HG03558 (cell line): ENCODE measurements around the gene KAT2B.

Source experiments
- ATAC-seq: cut with Tn5 transposase; IDR thresholded peaks from one replicate; pipeline ENCODE4 v1.9.1; 2021; ENCODE audit warnings: moderate number of reproducible peaks; ENCODE audit not compliant: unreplicated experiment; ENCODE audit errors: extremely low read depth

Gene KAT2B

DNA sequence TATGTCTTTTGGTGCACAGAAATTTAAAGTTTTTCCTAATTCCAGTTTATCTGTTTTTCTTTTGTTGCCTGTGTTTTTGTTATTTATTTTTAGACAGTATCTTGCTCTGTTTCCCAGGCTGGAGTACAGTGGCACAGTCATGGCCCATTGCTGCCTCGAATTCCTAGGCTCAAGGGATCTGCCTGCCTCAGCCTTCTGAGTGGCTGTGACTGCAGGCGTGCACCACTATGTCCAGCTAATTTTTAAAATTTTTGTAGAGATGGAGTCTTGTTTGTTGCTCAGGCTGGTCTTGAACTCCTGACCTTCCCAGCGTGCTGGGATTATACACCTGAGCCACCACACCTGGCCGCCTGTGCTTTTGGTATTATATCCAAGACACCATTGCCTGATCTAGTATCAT is 22.8 kb downstream of the KAT2B start:
- ATAC-seq, result no peak

DNA sequence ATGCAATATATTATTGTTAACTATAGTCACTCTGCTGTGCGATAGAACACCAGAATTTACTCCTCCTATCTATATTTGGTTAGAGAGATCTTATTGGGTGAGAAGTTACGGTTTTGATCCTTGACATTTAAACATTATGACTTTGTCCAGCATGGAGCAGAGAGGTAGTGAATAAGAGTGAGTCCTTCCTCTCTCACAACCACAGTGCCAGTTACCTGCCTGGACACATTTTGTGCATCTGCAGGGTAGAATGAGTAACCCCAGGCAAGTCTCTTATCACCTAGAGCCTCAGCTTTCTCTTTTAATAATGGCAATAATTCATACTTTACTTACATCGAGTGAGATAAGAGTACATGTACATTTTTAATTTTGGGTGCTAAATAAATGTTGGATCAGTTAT is 24.1 kb downstream of the KAT2B start:
- no peak for ATAC-seq

DNA sequence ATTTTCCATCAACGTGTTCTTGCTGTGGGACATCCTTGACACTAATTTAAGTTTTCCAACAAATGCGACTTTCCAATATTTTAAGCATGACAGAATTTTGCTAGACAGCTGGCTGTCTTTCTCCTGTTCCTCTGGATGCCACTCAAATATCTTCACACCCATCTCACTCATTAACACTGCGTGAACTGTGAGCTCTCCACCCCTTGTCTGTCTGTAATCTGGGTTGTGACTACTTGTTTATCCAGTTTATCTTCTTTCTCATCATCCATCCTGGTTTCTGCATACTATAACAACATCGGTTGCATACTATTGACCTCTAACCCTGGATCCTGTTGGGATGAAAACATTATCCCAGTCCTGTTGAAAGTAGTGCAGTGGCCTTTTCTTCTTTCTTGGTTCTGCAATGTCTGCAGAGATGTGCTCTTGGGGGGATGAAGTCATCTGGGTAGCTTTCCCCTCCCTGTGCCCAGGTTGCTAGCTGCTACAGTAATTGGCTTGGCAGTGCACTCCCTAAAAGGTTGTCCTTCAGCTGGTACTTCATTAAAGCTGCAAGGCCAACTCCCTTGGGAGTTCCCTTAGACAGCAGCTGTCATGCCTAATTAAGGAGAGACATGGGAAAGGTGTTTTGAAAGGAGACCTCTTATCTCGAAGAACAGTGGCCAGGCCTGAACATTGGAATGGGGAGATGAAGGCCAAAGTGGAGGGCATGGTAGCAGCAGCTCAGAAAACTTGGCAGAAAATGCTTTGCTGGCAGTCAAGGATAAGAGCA is 24.7 kb downstream of the KAT2B start:
- ATAC-seq, result no peak

DNA sequence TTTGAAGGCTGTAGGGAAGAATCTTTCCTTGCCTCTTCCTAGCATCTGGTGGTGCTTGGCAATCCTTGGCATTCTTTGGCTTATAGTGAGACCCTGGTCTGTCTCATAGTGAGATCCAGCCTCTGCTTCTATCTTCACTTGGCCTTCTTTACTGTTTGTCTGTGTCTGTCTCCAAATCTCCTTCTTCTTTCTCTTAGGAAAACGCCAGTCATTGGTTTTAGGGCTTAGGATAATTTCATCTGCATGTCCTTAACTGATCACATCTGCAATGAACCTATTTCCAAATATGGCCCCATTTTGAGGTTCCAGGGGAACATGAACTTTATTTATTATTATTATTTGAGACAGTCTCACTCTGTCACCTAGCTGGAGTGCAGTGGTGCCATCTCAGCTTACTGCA is 25.8 kb downstream of the KAT2B start:
- ATAC-seq, result no peak

DNA sequence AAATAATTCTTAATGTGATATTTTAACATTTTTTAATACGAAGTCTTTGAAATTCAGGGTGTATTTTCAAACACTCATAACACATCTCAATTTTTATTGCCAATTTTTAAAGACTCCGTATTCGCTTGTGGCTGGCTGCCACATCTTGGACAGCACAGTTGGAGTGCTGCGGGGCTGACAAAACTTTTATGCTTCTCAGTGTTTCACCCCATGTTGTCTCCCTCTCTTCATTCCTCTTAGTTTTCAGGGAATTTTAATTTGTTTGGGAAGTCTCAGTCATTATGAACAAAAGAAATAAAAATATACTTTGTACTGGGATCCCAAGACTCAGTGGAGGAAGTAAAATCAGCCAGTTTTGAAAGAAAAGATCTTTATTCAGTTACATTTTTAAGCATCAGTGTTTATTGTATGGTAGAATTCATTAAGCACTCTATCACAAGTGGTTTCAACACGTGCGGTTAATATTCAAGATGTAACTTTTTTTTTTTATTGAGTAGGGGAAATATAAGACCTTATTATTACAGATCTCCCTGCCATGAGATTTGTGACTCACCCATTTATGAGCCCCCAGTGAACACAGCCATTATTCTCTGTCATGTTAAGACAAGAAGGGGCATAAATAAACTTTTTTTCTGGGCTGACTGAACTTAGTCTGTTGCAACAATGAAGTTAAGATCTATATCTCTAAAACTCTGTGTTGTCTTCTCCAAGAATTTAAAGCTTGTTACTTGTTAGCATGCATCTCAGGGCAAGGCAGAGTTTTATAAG is 26.8 kb downstream of the KAT2B start:
- no peak for ATAC-seq

DNA sequence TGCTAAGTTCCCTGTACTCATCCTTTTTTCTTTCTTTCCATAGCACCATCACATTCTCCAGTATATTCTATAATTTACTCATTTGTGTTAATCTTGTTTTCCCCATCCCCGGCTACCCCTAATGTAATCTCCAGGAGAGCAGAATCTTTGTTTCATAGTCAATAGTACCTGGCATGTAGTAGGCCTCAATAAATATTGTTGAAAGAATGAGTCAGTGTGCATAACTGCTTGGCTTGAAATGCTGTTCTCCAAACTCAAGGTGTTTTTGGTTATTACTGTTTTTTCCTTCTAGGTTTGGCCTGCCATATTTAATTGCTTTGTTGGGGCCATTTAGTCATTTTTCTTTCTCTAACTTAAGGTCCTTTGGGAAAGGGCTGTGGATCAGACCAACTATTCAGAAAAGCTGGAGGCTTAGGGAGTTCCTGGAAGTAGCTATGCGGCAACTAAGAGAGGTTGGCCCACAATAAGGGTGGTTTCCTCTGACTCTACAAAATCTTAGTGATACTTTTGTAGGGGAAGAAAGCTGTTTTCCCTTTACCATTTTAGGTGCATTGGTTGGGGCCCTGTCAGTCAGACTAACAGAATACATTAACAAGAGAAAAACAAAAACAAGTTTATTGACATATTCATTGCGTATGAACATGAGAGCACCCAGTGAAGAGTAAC is 28.4 kb downstream of the KAT2B start:
- no peak for ATAC-seq

DNA sequence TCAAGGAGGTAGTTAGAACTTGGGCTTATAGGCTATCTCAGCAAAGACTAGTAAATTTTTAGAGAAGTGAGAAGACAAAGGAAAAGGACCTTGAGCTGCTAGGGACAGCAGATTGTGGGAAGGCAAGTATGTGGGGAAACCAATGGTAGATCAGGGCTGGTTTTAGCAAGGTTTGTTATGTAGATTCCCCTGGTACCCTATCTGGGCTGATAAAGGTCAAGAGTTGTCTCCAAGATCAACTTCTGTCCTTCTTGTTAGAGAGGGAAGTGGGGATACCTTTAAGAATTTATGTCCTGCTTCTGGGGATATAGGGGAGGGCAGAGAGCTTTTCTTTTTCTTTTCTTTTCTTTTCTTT is 28.9 kb downstream of the KAT2B start:
- no peak for ATAC-seq

DNA sequence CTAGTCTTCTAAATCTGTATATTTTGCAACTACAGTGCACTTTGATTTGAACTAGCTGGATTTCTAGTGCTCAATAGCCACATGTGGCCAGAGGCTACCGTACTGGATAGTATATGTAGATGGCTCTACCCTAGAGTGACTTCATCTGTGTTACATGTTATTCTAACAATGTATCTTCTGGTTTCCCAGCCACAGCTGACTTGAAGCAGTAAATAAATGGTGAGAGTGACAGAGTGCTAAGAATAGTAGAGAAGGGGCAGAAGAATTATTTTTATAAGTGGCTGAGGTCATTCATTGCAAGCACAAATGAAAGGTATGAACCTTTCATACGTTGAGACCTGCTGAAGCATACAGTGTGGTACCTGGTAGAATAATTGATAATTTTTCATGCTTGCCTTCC is 30.9 kb downstream of the KAT2B start:
- no peak for ATAC-seq

DNA sequence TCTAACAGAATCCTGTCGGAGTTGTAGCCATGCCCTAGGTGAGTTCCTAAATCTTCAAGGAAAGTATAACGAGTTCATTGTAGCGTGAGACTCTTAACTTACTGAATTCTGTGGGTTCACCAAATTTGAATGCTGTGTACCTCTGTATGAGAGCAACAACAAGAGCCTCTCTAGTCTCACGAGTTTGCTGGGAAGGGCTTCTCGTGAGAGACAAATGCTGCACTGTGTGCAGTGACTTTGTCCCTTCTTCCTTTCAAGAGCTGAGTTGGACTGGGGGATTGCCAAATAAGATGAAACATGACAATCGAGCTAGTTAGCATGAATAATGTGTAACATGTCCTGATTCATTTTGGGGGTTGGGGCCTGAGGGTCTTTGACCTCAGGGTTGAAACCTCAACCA is 32.2 kb downstream of the KAT2B start:
- no peak for ATAC-seq

DNA sequence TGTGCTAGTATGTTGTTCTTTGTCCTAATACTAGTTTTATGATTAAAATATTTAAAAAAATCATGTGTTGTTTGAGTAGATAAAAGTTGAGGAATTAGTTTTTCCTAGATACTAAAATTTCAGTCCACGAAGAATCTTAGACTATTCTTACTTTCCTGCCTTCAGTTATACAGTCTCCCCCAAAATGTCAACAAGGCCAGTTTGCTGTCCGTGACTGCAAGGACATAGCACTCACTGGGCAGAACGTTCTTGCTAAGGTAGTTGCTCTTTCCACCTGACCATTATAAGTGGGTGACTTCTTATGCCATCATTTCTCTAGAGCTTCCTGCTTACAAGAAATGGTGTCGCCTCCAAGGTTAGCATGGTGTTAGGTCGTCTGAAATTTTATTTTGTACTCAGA is 32.8 kb downstream of the KAT2B start:
- no peak for ATAC-seq

DNA sequence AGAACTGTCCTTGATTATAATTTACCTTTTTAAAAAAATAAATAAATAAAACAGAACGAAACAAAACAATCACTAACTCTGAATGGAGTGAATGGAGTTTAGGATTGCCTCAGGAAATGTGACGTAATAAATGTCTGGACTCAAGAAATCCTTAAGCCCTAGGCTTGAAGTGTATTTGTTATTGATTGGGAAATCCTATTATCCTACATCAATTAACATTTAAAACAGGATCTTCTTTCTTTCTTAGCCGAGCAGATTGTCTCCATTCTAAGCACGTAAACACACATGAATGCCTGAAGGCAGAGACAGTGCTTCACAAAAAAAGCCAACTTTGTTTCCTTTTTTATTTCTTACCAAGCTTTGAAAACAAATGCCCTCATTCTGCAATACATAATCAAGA is 33.4 kb downstream of the KAT2B start:
- ATAC-seq, result no peak

DNA sequence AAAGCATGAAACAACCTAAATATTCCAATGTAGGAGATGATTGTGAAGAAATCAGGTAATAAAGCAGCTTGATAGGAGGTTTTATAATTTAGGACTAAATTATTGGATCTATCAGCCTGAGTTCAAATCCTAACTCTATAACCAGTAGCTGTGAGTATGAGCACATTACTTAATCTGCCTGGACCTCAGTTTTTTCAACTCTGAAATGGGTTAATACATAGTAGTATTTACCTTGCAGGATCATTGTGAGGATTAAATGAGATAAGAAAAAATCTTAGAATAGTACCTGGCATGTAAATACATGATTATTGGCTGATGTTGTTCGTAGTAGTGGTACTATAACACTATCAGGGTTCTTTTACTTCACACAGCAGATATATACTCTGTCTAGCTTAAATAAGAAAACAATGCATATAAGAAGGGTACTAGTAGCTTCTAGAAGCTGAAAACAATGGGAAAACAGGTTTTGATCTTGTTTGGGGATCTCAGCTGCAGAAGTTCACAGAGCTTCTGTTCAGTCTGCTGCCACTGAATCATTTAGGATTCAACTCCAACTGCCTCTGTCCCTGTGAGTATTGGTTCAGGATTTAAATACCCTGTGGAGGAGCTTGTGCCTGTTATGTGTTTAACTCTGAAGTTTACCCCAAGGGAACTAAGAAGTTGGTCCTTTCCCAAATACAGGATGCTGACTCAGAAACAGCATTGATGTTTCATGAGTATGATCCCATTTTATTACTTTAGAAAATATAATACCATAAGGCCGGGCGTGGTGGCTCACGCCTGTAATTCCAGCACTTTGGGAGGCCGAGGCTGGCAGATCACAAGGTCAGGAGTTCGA is 34.2 kb downstream of the KAT2B start:
- ATAC-seq, result no peak

DNA sequence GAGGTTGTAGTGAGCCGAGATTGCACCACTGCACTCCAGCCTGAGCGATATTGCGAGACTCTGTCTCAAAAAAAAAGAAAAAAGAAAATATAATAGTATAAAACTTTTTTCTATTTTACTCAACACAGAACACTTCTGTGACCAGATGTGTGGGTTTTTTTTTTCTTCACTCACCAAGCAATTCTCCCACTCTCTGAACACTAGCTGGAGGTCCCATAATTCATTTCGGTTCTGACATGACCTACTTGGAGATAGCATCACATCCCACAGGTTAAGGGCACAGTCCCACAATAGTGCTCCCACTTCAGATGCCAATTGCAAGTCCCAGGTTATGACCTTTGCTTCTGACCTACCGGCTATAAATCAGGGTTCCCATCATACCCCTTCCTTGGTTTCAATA is 35.0 kb downstream of the KAT2B start:
- no peak for ATAC-seq

DNA sequence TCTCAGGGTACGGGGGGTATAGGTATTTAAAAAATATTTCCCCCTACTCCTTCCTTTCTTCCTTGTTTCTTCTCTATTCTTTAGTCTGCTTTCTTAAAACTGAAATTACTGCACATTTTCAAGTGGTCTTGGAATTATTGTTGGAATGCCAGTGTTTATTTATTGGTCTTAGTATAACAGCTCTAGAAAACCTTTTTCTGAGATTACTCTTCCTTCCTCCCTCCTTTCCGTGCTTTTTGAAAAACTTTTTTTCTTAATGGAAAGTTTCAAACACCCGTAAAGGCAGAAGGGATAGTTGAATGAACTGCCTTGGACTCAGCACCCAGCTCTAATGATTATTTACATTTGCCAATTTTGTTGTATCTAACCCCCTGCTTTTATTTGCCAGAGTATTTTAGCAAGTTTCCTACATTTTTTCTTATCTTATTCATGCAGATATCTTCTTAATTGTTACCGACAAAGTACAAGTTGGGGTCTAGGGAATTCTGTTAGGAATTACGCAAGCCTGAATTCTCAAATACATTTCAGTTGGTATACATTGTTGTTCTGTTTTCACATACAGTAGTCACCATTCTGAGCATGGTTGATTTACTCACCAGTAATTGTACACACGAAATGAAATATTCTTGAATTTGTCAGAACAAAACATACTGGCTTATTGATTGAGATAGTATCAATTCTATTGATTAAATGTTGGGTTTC is 36.2 kb downstream of the KAT2B start:
- ATAC-seq, result no peak

DNA sequence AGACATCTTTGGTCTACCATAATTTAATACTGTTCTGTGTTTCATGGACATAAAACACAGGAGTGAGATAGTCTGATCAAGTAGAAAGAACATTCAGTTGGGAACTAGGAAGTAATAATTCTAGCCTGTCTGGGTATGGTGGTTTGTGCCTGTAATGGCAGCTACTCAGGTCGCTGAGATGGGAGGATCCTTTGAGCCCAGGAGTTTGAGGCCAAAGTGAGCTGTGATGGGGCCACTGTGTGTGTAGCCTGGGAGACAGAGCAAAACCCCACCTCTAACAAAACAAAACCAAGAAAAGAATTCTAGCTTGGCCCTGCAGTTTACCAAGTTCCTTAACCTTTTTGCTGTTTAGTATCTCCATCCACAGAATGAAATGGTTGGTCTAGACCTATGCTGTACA is 36.8 kb downstream of the KAT2B start:
- ATAC-seq, result no peak

DNA sequence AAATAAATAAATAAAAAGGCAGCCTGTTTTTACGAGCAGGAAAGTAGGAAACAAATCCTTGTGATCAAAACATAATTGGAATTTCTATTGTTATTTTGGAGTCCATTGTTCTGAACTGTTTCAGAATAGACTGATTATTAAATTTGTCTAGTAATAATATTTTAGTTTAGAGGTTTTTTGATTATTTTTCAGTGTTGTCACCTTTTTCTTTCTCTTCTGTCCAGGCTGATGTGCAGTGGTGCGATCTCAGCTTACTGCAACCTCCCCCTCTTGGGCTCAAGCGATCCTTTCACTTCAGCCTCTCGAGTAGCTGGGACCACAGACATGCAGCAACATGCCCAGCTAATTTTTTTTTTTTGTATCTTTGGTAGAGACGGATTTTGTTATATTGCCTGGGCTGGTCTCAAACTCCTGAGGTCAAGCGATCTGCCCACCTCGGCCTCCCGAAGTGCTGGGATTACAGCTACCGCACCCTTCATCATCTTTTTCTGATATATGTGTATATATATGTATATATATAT is 38.0 kb downstream of the KAT2B start:
- no peak for ATAC-seq

DNA sequence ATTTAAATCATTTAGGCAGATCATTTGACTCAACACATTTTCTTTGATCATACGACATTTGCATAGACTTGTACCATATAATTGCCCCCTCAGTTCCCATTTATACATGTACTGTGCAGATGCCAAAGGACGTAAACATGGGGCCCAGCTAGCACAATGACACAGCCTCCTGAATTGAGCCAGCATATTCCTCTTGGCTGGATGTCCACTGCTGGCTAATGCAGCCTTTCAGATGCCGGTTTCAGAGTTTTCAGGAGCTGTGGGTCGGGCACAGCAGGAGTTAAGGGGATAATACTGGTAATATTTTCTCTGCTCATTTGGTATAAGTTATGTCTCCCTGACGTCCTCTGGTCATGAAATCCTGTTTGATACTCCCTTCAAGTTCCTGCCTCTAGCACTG is 39.4 kb downstream of the KAT2B start:
- ATAC-seq, result no peak

DNA sequence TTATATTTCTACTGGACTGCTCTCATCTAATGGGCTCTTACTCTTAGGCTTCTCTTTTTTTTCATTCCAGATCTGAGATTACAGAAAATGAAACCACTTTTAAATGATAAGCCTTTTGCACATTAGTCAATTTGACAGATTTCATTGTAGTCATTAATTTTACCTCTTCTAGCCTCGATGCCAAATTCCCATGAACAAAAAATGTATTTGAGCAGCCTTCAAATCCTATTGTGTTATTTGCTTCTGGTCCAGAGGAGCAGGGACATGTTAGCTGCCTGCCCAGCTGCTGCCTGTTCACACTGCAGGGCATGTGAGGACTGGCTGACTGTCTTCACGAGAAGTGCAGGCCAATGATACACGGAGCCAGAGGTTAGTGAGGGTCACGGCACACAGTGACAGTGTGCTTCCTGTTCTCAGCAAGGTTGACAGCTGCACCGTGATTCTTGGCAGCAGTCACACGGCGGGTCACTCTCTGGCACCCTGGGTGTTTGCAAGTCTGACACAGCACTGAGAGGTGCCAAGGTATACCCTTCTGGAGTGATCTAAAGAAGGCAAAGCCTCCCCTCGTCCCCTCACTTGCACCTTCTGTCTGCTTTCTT is 40.8 kb downstream of the KAT2B start:
- ATAC-seq, result peak; percentile 86

DNA sequence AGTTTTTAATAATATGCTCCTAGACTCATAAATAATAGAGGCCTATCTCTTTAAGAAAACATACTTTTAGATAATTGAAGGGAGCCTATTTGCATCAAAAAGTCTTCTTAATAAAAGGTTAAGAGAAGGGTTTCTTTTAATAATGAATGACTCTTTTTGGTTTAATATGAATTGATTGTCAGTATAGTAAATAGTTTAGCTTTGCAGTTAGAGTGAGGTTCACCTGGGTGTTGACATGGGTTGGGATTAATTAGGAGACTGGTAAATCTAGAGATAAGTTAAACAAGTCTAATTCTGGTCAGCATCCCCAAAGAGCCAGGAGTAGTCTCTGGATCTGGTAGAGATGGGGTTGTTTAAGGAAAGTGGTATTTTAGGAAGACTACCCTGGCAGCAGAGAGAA is 43.0 kb downstream of the KAT2B start:
- ATAC-seq, result no peak
